ENCODE data around the gene POLR2E. TPM values are rescaled to one million over a fixed set of nuclear protein-coding genes. Genes with fewer than 3 reads are reported as not detected.

The POLR2E gene
- total and polyA plus RNA-seq, 2 experiments from 2014 or later, result 371 to 487 TPM

GRCh38 chr19:1049106-1049505 is 46.1 kb downstream of the POLR2E start:
- DNase-seq (ENCODE audit: low read depth in 1 of 2, low spot score in 1 of 2), result no peak
- TF ChIP-seq CTCF (IDR thresholded peaks at IDR 0.05; ENCODE audit: low read depth, low read length), result no peak
- H3K9me3 ChIP-seq (ENCODE audit: low read depth), result no peaks in the 10 kb centered on the region
- H3K36me3 ChIP-seq, result peaks cover 3% of the 10 kb centered on the region
- no peaks in the 10 kb centered on the region for H3K4me1 ChIP-seq (ENCODE audit: low read depth)
- H3K4me3 ChIP-seq, result no peak overlapping the region
- no peaks in the 10 kb centered on the region for H3K27me3 ChIP-seq
- H3K27ac ChIP-seq, result no peak overlapping the region

GRCh38 chr19:1047696-1048147 is 47.5 kb downstream of the POLR2E start:
- DNase-seq (ENCODE audit: low read depth in 1 of 2, low spot score in 1 of 2), result no peak
- H3K4me1 ChIP-seq (ENCODE audit: low read depth), result no peaks in the 10 kb centered on the region
- no peak overlapping the region for H3K27ac ChIP-seq
- TF ChIP-seq CTCF (IDR thresholded peaks at IDR 0.05; ENCODE audit: low read depth, low read length), result no peak
- no peaks in the 10 kb centered on the region for H3K27me3 ChIP-seq
- H3K9me3 ChIP-seq (ENCODE audit: low read depth), result no peaks in the 10 kb centered on the region
- no peaks in the 10 kb centered on the region for H3K36me3 ChIP-seq
- no peak overlapping the region for H3K4me3 ChIP-seq

- no peaks in the 10 kb centered on the region for H3K4me1 ChIP-seq (ENCODE audit: low read depth)
- TF ChIP-seq CTCF (IDR thresholded peaks at IDR 0.05; ENCODE audit: low read depth, low read length), result no peak
- no peaks in the 10 kb centered on the region for H3K27me3 ChIP-seq
- H3K27ac ChIP-seq, result no peak overlapping the region
- H3K4me3 ChIP-seq, result no peak overlapping the region
- H3K36me3 ChIP-seq, result no peaks in the 10 kb centered on the region
- H3K9me3 ChIP-seq (ENCODE audit: low read depth), result no peaks in the 10 kb centered on the region
- DNase-seq (ENCODE audit: low read depth in 1 of 2, low spot score in 1 of 2), result no peak
Observed at GRCh38 chr19:1046836-1047695, 48.1 kb downstream of the POLR2E start.

GRCh38 chr19:1046117-1046626 is 49.0 kb downstream of the POLR2E start:
- TF ChIP-seq CTCF (IDR thresholded peaks at IDR 0.05; ENCODE audit: low read depth, low read length), result no peak
- Histone ChIP-seq H3K27me3 (no peaks in the 10 kb centered on the region), H3K27ac (no peak overlapping the region), H3K4me3 (no peak overlapping the region), H3K36me3 (no peaks in the 10 kb centered on the region), H3K4me1 (ENCODE audit: low read depth) (peaks cover 2% of the 10 kb centered on the region), H3K9me3 (ENCODE audit: low read depth) (no peaks in the 10 kb centered on the region)
- no peak for DNase-seq (ENCODE audit: low read depth in 1 of 2, low spot score in 1 of 2)

- no peak overlapping the region for H3K4me3 ChIP-seq
- DNase-seq (ENCODE audit: low read depth in 1 of 2, low spot score in 1 of 2), result no peak
- H3K36me3 ChIP-seq, result no peaks in the 10 kb centered on the region
- no peak overlapping the region for H3K27ac ChIP-seq
- H3K27me3 ChIP-seq, result no peaks in the 10 kb centered on the region
- peaks cover 4% of the 10 kb centered on the region for H3K4me1 ChIP-seq (ENCODE audit: low read depth)
- TF ChIP-seq CTCF (IDR thresholded peaks at IDR 0.05; ENCODE audit: low read depth, low read length), result no peak
- no peaks in the 10 kb centered on the region for H3K9me3 ChIP-seq (ENCODE audit: low read depth)
Observed at GRCh38 chr19:1045247-1045603, 50.0 kb downstream of the POLR2E start.

Data from cardiac muscle cell (in vitro differentiated cells and primary cell).